Stimulated activated CD4-positive, alpha-beta T cell treated with anti-CD3 and anti-CD28 coated beads, Interleukin-1b, Interleukin-23, amount 100 ng/mL, for 1 hour (primary cell): ENCODE measurements around the gene SNRPB2.

ENCODE experiments used
- DNase-seq, 2 donors: peaks; one replicate each; pipeline ENCODE4 v3.0.0-alpha.2; 2020; ENCODE audit warnings: low read depth in 2 of 2

SNRPB2 gene

DNA sequence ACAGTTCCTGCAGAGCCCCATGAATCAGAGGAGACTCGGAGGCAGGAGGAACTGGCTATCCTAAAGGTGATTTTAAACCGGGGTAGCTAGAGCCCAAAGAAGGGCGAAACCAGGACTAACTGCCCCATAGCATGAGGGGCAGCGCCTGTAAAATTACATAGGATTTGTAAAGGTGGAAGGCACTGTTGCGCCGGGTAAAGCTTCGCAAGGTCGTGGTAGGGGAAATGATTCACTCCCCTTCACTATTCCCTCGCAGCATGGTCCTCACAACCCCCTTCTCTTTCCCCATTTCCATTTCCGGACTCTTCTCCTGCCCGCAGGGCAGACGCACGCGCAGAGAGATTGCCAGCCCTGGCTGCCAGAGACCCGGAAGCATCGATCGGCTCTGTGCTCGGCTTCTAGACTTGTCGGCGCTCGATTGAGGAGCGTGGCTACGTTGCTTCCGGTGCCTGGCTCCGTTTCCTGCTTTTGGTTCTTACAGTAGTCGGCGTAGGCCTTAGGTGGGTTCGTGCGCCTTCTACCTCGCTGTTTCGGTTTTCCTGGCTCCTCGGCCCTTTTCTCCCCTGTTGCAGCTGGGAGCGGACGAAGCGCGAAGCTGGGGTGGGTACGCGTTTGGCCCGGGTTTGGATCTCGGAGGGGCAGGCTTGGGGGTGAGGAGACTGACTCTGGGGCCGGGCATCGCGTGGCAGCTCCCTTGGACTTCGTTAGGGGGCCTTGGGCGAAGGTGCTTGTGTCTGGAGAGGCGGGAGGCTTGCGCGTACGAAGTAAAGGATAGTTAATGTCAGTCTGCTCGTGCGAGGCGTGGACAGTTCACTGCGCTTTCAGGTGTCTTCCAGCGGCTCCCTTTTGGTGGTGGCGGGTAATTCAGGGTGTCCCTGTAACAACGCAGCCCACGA is at the start of gene SNRPB2:
Gene SNRPB2 (plus strand): TSS at position 462 of the 896 bp plus-strand sequence. CDS start 1,677 bp downstream, outside the sequence.
- DNase-seq: peak; percentile 69 to 73

DNA sequence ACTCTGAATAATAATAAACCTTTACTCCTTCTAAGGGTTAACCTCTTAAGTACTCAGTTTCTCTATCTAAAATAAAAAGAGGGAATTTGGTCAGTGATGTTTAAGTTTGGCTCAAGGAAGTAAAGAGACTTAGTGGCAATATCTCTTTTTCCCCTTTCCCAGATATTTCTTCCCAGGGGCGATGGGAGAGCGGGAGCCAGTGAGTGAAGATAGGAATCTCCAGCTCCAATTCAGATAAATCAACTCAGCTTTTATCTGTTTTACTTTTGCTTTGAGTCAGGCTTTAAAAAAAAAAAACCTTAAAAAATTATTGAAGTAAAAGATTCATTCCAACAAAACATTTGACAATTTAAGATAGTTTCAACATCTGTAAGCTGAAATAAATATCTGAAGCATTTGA is 45.4 kb upstream of the SNRPB2 start:
- DNase-seq: no peak

DNA sequence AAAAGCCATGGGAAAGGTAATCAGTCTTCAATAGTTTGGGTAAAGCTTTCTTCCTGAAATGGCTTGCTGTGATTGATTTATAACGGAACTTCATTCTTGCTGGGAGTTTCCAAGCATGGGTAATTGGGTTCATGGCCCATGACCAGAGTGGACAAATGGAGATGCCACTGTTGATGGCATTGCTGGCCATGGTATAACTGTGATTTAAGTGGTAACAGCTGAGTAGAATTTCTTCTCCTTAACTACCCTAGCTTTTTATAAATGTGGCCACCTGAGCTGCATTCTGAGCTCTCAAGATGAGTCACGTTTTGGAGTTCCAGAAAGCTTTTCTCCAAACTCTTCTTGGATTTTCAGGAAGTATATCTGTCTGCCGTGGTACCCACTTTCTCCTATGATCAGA is 39.9 kb upstream of the SNRPB2 start:
- DNase-seq: no peak

DNA sequence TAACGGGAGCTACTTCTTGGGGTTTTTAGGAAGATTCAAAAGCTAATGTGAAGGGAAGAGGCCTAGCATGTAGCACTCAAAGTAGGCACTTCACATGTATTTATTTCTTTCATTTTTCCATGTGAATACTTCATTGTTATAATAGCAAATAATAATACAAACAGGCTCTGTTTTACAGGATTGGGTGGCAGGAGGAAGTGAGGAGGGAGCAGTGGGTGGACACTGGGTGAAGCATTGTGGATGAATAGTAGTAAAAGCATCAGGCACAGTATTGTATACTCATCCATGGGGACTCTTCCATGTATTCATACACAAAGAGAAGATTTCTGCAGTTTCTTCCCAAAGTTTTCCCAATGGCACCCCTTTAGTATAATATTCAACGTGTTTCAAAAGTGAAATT is 38.4 kb upstream of the SNRPB2 start:
- no peak for DNase-seq

DNA sequence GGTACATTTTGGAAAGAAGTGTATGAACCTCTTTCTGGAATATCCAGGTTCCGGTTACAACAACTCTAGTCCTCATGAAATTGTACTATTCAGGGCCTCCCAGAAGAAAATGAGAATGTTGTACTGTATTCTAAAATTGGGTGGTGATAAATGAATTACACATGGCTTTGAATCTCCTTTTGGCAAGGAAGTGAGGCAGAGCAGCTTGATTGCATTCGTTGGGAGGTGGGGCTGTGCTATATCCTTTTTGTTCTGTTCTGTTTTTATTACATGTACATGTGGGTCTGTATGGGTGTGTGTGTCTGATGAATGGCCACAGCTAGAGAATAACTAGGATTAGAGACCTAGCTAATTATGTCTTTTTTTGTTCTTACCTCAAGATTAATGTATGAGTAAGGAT is 37.8 kb upstream of the SNRPB2 start:
- no peak for DNase-seq

DNA sequence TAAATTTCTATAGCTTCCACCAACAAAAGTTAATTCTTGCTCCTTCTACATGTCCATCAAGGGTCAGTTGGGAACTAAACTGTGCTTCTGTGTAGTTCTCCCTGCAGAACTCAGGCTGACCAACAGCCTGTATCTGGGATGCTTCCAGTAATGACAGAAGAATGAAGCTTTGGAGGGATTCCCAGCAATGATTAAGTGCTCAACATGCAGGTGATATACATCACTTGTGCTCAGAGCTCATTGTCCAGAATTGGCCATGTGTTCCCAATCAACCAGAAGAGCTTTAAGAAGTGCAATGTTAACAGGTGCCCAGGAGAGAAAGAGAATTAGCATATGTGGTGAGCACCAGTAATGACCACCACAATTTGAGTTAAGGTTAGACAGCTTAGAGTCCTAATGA is 37.4 kb upstream of the SNRPB2 start:
- no peak for DNase-seq

DNA sequence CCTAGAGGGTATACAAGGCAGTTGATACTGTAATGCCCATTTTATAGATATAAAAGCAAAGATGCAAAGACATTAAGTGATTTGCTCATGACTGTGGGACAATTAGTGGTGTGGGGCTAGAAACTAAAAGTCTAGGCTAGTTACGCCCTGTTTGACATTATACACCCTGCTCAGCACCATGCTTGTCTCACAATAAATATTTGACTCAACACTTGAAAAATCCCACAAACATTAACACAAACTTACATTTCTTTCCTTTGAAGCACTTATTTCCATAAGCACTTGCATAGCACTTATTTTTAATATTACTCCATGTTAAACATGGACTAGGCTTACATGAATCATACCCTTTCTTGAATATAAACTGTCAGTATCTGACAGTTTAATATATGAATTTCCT is 36.5 kb upstream of the SNRPB2 start:
- no peak for DNase-seq

DNA sequence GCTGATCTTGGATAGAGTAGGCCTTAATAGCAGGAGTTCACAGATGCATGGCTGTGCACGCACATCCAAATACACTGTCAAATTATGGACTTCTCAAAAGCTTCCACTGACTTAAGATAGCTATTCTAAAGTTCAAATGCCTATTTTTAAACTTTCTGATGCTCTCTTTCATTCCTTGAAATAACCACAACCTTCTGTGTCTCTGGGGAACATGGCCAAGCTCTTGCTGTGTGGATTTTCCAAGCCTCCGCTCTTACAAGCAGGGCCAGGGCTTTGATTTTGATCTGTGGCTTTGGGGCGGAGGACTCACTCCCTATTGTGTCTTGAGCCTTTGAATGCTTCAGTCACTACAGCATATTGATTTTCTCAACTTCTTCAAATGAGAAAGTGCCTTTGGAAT is 35.7 kb upstream of the SNRPB2 start:
- no peak for DNase-seq

DNA sequence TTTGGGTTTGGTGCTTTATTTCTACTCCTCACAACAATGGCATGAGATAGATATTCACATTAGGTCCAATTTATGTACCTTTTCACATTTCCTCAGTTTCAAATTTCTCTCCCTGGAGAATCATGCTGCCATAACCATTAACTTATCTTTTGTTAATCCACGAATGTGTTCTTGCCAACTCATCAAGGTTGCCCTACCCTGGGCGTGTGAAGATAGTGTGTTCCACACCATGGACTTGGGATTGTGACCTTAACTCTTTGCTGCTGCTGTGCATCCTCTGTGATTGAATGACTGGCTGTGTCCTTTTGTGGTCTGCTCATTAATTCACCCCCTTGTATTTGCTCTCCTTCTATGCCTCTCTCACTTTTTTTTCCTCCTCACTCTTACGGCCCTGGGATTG is 34.2 kb upstream of the SNRPB2 start:
- no peak for DNase-seq

DNA sequence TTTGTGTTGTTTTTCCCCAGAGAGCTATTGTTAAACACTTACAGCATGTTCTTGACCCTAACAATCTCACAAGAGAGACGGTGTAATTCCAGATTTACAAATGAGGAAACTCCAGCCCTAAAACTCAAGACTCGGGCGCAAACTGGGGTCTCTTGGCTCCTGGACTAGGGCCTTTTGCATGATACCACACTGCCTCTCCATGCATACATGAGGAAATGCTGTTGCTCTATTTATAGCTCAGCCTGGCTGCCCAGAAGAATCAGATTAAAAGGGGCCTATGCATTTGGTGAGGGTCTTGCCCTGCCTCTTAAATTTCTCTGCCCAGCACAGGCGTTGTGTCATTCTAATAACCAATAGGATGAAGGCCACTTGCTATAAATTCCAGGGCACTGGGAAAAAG is 30.5 kb upstream of the SNRPB2 start:
- no peak for DNase-seq

DNA sequence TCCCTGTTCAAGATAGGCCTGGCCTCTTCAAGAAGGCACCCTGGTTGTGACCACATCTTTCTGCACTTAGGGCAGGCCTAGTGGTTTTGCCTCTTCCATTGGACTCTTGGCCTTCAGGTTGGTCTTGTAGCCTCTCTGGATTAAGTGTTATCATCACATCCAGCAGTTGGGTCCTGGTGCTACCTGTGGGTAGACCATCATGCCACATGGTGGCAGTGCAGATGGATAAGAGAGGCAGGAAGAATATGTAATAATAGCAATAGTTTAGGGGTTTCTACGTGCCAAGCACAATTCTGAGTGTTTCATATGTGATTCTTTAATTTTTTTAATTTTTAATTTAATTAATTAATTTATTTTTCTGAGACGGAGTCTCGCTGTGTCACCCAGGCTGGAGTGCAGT is 28.5 kb upstream of the SNRPB2 start:
- no peak for DNase-seq

DNA sequence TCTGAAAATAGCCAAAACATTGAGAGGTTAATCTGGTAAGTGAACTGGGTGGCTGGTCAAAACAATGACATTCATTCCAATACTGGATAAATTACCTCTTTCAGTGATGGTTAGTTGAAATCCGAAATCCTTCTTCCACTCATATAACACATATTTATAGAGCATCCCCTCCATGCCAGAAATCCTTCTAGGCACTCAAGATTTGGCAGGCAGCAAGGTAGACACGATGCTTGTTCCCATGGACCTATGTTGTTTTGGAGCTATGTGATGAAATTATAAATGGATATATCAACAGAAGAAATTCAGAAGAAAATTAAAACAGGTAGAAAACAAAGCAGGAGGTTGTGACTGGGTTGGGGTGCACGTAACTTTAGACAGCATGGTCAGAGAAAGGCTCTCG is 26.3 kb upstream of the SNRPB2 start:
- no peak for DNase-seq

DNA sequence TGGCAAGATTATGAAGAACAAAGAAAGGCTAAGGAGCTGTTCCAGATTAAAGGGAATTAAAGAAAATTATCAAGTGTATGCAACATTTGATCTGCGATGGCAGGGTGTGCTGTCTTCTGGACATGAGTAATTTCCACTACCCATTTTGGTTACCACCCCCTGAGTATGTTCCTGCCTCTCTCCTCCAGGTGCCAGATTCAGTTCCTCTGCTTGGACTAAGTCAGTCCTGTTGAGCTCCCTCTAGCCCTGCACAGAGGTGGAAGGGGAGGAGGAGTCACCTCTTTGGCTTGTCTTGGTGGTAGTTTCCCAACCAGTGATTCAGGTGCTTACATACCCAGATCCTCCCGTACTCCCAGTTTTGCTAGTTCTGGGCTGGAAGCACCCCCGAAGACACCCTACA is 22.2 kb upstream of the SNRPB2 start:
- DNase-seq: no peak

DNA sequence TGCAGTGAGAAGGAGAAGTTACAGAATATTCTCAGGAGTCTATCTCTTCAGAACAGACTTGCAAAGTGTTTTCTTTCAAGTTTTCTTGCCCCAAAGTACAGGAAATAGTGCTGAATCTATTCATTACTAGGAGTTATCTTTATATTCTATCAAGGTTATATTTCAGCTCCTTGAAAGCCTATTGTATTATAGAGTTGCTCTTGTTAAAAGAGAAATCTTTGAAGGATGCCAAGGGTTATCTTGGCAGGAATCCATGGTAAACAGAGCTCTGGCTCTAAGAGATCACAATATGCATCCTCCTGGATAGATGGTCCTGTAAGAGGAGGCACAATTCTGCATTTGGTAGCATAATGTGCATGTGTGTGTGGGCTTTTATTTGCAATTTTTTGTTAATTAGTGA is 21.2 kb upstream of the SNRPB2 start:
- DNase-seq: no peak

DNA sequence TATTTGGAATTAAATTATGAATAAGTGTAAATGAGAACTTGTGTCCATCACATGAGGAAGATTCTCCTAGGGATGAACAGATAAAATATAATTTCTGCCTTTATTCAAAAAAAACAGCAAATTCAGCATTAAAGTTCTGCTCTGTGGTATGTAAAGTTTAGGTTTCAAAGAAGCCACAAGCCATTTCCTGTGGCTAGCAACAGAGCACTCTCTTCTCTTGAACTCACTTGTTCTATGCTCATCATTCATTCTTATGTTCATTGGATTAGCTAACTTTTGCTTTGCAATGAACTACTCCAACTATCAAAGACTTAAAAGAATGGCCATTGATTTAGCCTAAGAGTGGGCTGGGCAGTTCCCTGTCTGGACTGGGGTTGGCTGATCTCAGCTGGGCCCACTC is 20.8 kb upstream of the SNRPB2 start:
- DNase-seq: no peak

DNA sequence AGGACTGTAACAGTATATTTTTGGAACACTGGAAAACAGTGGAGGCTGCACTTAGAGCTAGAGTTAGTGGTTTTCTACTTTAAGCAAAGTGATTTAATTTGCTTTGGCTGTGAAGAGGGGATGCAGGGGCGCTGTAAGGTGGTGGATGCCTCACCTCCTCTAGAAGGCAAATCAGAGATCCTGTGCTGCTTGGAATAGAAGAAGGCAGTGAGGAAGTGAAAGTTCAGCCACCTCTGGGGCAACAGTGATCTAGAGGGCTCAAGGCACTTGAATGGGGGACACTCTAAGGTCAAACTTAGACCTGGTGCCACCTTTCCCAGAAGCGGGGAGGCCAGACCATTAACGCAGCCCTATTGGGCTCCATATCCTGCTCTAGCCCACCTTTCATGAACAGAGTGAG is 19.0 kb upstream of the SNRPB2 start:
- DNase-seq: no peak

DNA sequence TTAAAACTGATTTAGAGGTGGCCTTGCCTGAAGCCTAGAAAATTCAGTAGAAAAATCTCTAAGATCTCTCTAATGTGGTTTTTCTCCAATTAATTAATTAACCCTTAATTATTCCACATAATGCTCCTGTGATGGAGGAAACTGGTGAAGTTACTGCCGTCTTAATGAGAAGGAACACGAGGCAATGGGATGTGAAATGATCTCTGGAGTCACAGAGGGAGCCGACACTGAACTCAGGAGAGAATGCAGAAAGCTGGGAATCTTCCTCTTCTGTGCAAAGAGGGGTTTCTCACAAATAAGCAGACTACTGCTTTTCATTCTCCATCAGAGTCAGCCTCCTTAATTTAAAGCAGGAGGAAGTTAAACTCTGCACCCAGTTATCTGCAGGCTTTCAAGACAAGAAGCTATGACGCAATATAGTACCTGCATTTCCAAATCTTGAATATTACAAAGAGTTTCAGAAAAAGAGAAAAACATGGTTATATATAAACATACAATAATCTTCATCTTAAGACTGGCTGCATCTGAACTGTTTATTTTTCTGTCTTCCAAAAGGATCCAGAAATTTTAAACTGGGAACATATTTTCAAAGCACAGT is 18.1 kb upstream of the SNRPB2 start:
- DNase-seq: no peak

DNA sequence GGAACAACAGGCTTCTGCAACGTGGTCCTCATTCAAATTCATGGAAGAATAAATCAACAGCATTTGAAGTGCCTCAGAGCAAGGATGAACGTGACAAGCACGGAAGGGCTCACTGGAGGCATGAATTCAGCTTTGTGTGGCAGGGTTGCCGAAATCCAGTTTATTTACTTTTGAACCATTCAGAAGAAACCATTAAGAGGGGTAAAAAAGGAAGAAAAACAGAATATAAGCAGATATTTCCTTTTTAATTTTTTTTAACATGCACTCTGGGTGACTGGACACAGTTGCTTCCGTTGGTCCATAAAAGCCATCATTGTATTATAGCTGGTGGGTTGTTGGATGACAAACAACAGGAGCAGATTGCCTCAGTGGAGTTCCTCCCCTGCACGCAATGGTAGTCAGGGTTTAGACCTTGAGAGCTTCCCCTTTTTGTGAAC is 17.3 kb upstream of the SNRPB2 start:
- DNase-seq: no peak

DNA sequence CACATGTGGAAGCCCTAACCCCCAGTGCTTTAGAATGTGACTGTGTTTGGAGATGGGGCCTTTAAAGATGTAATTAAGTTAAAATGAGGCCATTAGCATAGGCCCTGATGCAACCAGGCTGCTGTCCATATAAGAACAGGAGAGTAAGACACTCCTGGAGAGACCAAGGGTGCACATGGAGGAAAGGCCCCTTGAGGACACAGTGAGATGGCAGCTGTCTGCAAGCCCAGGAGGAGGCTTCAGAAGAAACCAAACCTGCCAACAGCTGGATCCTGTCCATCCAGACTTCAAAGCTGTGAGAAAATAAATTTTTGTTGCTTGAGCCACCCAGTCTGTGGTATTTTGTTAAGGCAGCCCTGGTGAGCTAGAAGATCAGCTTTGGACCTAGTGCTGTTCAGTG is 16.8 kb upstream of the SNRPB2 start:
- no peak for DNase-seq

DNA sequence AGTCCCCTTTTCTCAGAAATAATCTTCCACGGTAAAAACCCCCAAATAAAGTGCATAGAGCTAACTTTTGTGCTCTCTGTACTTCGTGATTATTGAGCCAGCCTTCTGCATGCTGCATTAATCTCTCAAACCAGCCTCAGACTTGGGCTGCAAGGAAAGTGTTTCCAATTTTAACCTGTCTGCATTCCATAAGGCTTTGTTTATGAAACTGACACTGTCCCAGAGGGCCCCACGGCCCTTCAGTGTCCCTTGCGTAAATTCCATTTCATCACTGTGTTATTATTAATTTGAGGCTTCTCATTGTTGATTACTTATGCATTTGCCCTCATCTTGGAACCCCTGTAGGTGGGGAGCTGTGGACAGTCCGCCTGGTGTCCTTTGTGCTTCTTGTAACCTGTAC is 15.6 kb upstream of the SNRPB2 start:
- DNase-seq: no peak

DNA sequence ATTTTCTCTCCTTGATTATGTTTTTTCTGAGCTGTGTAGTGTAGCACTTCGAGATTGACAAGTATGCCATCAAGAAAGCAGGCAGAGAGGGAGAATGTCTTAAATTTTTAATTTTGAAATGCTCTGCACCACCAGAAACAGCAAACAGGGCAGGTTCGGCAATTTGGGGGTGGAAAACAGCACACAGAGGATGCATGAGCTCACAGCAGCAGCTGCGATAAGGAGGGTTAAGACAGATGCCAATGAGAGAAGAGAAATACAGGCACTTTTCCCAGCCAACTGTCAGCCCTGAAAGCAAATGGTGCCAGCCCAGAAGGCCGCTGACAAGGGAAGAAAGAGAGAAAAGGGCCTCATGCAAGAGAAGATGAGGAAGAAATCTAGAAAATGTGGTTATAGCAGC is 15.1 kb upstream of the SNRPB2 start:
- DNase-seq: no peak

DNA sequence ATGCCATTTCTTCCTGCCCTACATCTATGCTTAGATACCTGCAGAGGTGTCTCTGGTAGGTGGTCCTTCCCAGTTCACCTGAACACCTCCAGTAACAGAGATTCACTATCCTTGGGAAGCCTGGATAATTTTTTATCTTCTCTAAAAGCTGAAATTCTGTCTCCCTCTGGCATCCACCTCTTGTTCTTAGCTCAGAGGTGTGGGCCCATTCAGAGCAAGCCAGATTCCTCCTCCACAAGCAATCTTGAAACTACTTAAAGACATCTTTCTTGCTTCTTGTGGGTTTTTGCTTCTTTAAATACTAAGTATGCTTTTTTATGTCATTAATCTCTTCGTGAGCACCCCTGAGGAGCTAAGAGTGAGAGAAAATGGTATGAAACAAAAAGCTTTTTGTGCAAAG is 10.4 kb upstream of the SNRPB2 start:
- DNase-seq: no peak

DNA sequence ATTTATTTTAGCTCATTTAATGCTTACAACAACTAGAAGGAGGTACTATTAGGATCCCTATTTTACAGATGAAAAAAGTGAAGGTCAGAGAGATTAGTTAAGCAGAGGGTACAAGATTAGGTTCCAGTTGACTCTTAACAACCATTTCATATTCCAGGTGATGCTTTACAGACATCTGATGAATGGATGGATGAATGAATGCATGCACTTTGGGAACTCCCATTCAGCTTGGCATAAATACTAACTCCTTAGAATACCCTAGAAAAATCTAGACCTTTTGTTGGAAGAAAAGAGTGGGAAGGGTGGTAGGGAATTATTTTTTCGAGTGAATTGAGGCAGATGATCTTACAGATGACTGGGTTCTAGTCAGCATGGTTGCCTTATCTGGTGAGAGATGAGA is 746 bp upstream of the SNRPB2 start:
- DNase-seq: no peak
